Osteoblast (primary cell): ENCODE results near the gene PTGDS. TPM values are rescaled to one million over a fixed set of nuclear protein-coding genes. Genes with fewer than 3 reads are reported as not detected.

Source experiments
- DNase-seq: peaks from one replicate; pipeline ENCODE4 v3.0.0; 2011; ENCODE audit warnings: low spot score, mixed read lengths; ENCODE audit not compliant: insufficient read length; ENCODE audit errors: missing footprints
- H2AFZ ChIP-seq: 2 replicates; pipeline ENCODE4 v1.6.0; 2011; ENCODE audit warnings: mild to moderate bottlenecking, low read length
- H3K27ac ChIP-seq: 2 replicates; pipeline ENCODE4 v1.5.1; 2011; ENCODE audit warnings: mild to moderate bottlenecking, low read depth, low read length, moderate library complexity
- H3K27me3 ChIP-seq: 2 replicates; pipeline ENCODE4 v1.6.0; 2012; ENCODE audit warnings: mild to moderate bottlenecking, control low read depth, inconsistent platforms, low read length, moderate library complexity; ENCODE audit not compliant: insufficient read depth
- H3K36me3 ChIP-seq: 2 replicates; pipeline ENCODE4 v1.5.1; 2011; ENCODE audit warnings: mild to moderate bottlenecking, low read length, control low read depth, moderate library complexity; ENCODE audit not compliant: insufficient read depth
- H3K4me1 ChIP-seq: 2 replicates; pipeline ENCODE4 v1.5.1; 2011; ENCODE audit warnings: mild to moderate bottlenecking, low read length, control low read depth, moderate library complexity; ENCODE audit not compliant: insufficient read depth
- H3K4me2 ChIP-seq: 2 replicates; pipeline ENCODE4 v1.6.0; 2011; ENCODE audit warnings: mild to moderate bottlenecking, low read length; ENCODE audit not compliant: insufficient read depth
- H3K4me3 ChIP-seq: fragments of 200-600 bp; sonication (generic); 3 replicates; pipeline ENCODE4 v1.5.1; 2012; ENCODE audit warnings: mild to moderate bottlenecking, low read length, inconsistent platforms; ENCODE audit not compliant: insufficient read depth
- H3K79me2 ChIP-seq: 2 replicates; pipeline ENCODE4 v1.6.0; 2012; ENCODE audit warnings: mild to moderate bottlenecking, low read length, control low read depth, inconsistent platforms; ENCODE audit not compliant: insufficient read depth
- H3K9me3 ChIP-seq: 2 replicates; pipeline ENCODE4 v1.5.1; 2011; ENCODE audit warnings: low read depth, low read length, control low read depth
- H4K20me1 ChIP-seq: 2 replicates; pipeline ENCODE4 v1.6.0; 2012; ENCODE audit warnings: mild to moderate bottlenecking, low read length, control low read depth; ENCODE audit not compliant: insufficient read depth
- CTCF ChIP-seq: IDR thresholded peaks from 2 replicates; pipeline ENCODE4 v1.5.1; 2011; ENCODE audit warnings: mild to moderate bottlenecking, low read depth, low read length, moderate library complexity; ENCODE audit errors: extremely low read depth
- total RNA-seq: library from RNA; depleted of rRNA; stranded (reverse); fragments of >200 nt; gene quantifications from 2 replicates; pipeline ENCODE4 v1.2.3, GENCODE V29; 2012

PTGDS gene
- total RNA-seq, 1 donor, result 57.9 TPM

- H3K4me3 ChIP-seq, result no peak overlapping the region
- H3K27me3 ChIP-seq, result no peaks in the 10 kb centered on the region
- no peaks in the 10 kb centered on the region for H3K36me3 ChIP-seq
- TF ChIP-seq CTCF, result no peak
- no peak overlapping the region for H3K27ac ChIP-seq
- no peaks in the 10 kb centered on the region for H3K79me2 ChIP-seq
- H2AFZ ChIP-seq, result no peak overlapping the region
- no peak overlapping the region for H3K4me2 ChIP-seq
- H4K20me1 ChIP-seq, result no peaks in the 10 kb centered on the region
- no peaks in the 10 kb centered on the region for H3K9me3 ChIP-seq
- DNase-seq, result peak; percentile 83
- H3K4me1 ChIP-seq, result peaks cover 6% of the 10 kb centered on the region
Observed at GRCh38 chr9:136952876-136953770, 24.2 kb upstream of the PTGDS start.

DNA sequence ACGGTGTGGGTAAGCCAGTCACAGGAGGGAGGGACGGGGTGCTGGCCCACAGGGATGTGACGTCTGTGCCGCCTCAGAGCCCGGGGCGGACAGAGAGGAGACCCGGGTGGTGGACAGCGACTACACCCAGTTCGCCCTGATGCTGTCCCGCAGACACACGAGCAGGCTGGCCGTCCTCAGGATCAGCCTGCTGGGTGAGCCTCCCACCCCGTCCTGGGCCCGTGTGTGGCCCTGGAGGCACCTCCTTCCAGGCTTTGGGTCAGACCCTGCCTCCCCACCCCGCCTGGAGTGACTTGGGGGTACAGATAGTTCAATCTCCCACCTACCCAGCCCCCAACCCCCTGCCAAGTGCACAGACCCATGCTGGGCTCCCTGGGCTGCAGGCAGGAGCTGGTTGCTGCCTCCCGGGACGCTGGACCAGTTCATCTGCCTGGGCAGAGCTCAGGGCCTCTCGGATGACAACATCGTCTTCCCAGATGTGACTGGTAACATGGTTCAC, 23.5 kb upstream of the PTGDS start:
- H3K27ac ChIP-seq, result no peak overlapping the region
- H3K36me3 ChIP-seq, result no peaks in the 10 kb centered on the region
- no peaks in the 10 kb centered on the region for H3K27me3 ChIP-seq
- peaks cover 4% of the 10 kb centered on the region for H3K4me1 ChIP-seq
- peak; percentile 85 for DNase-seq
- H3K79me2 ChIP-seq, result no peaks in the 10 kb centered on the region
- TF ChIP-seq CTCF, result no peak
- no peak overlapping the region for H3K4me3 ChIP-seq
- H4K20me1 ChIP-seq, result no peaks in the 10 kb centered on the region
- no peak overlapping the region for H3K4me2 ChIP-seq
- H2AFZ ChIP-seq, result no peak overlapping the region
- H3K9me3 ChIP-seq, result no peaks in the 10 kb centered on the region

DNA sequence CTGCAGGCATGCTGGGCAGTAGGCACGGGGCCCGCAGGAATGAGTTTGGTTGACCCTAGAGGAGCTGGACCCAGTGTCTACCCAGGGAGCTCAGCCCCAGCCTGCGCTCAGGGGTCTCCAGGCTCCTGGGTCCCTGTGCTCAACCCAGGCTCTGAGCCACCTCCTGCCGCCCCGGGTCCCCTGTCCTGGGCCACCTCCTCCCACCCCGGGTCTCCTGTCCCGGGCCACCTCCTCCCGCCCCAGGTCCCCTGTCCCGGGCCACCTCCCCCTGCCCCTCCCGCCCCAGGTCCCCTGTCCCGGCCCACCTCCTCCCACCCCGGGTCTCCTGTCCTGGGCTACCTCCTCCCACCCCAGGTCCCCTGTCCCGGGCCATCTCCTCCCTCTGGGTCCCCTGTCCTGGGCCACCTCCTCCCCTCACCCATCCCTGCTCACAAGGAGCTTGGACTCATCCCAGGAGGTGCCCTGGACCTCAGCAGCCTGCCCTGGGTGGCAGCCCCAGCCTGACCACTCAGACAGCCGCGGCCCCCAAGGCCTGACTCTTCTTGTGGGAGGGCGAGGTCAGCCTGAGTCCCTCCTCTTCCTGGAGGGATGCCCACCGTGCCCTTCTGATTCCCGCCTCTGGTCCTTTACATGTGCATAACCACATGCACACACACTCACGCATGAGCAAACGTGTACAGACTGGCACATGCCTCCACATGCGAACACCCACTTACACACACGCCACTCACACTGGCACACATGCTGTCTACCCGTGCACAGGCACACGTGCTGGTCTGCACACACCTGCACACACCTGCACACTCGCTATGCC, 22.8 kb upstream of the PTGDS start:
- Histone ChIP-seq H2AFZ (no peak overlapping the region), H3K4me3 (no peak overlapping the region), H3K27me3 (no peaks in the 10 kb centered on the region), H3K27ac (no peak overlapping the region), H3K4me1 (peaks cover 4% of the 10 kb centered on the region), H3K4me2 (no peak overlapping the region), H3K79me2 (no peaks in the 10 kb centered on the region), H3K36me3 (no peaks in the 10 kb centered on the region), H3K9me3 (no peaks in the 10 kb centered on the region), H4K20me1 (no peaks in the 10 kb centered on the region)
- peak; percentile 78 for DNase-seq
- no peak for TF ChIP-seq CTCF
